Stimulated activated naive CD8-positive, alpha-beta T cell treated with anti-CD3 and anti-CD28 coated beads, Interleukin-15, Interleukin-2, amounts not matched to agents 100 ng/mL and 50 ng/mL, for 24 hours (primary cell): ENCODE results near the gene ZSCAN16.
"Not testable (repeated sequence)": the region's sequence is repeated elsewhere in the genome, so short reads cannot be mapped to it uniquely, and the experiment has no call there.

Experiments
- H3K27ac Mint-ChIP-seq: one replicate; pipeline ENCODE4 v1.8.0; 2021; ENCODE audit warnings: mild to moderate bottlenecking, mixed read lengths
- H3K27me3 Mint-ChIP-seq: one replicate; pipeline ENCODE4 v1.8.0; 2021; ENCODE audit warnings: mixed read lengths
- H3K36me3 Mint-ChIP-seq: one replicate; pipeline ENCODE4 v1.8.0; 2021; ENCODE audit warnings: low read depth, mixed read lengths
- H3K4me1 Mint-ChIP-seq: one replicate; pipeline ENCODE4 v1.8.0; 2021; ENCODE audit warnings: low read depth, mixed read lengths
- H3K4me3 Mint-ChIP-seq: one replicate; pipeline ENCODE4 v1.8.0; 2021; ENCODE audit warnings: mild to moderate bottlenecking, mixed read lengths
- H3K9me3 Mint-ChIP-seq: one replicate; pipeline ENCODE4 v1.8.0; 2021; ENCODE audit warnings: mixed read lengths

Gene ZSCAN16

DNA sequence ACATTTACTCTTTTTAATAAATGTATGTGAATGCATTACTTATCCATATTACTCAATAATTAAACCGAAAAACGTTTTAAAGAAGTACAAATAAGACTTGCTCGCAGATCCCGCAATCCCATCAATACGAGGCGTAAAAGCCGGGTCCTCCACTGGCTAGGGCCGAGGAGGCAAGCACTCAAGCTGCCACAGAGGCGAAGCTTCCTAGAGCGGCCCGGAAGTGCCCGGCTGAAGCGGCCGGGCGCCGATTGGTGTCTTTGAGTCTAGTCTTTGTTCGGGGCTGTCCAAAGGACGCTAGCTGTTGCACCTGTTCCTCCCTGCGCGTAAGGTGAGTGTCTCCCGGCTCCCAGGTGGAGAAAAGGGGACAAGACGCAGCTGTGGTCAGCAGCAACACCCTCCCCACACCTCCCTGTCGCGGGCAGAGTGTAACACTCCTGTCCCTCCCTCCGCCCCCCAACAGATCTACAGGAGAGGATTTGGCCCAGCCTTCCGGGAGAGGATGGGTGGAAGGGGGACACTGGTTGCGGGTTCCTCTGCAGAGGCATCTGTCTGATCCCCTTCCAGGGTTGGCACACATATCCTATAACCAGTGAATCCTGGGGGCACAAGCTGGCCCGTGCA lies at the start of gene ZSCAN16:
Gene ZSCAN16 (plus strand): TSS at position 260 of the 621 bp plus-strand sequence. CDS start 835 bp downstream, outside the sequence.
- H3K4me3 Mint-ChIP-seq, result peak within 1 kb of the TSS; percentile 91
- peaks cover 51% of the 10 kb centered on the region for H3K36me3 Mint-ChIP-seq
- peak within 1 kb of the TSS; percentile 88 for H3K27ac Mint-ChIP-seq
- H3K27me3 Mint-ChIP-seq, result no peaks in the 10 kb centered on the region
- H3K9me3 Mint-ChIP-seq, result no peaks in the 10 kb centered on the region
- H3K4me1 Mint-ChIP-seq, result peaks cover 54% of the 10 kb centered on the region

DNA sequence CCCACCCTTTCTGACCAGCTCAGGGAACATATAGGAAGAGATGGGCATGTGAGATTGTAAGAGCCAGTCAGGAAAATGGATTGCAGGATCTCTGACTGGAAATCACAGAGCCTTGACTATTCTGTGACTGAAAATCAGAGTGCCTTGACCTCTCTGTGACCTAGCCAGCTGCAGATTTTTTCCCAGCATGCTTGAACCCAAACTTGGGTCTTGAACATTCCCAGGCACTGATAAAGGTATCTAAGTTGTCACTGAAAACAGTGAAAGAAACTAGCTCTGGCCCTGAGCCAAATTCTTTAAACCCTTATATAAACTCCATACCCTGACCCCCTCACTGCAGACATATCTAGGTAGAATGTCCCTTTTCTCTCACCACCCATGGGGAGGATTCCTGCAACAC lies 46.4 kb upstream of the ZSCAN16 start:
- Mint-ChIP-seq H3K4me1 (peaks cover 30% of the 10 kb centered on the region), H3K27me3 (no peaks in the 10 kb centered on the region), H3K27ac (no peak overlapping the region), H3K4me3 (no peak overlapping the region), H3K9me3 (peaks cover 5% of the 10 kb centered on the region), H3K36me3 (peaks cover 1% of the 10 kb centered on the region)

DNA sequence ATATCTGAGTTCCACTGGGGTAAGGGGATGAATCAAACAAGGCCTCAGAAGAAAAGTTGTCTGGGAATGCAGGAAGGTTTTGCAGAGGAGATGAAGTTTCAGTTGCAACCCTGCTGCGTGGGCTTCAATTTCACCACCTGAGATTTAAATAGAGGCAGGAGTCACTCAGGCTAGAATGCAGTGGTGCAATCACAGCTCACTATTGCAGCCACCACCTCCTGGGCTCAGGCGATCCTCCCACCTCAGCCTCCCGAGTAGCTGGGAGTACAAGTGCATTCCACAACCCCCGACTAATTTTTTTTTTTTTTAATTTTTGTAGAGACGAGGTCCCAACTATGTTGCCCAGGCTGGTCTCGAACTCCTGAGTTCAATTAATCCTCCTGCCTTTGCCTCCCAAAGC lies 45.6 kb upstream of the ZSCAN16 start:
- Mint-ChIP-seq H3K27ac (no peak overlapping the region), H3K27me3 (no peaks in the 10 kb centered on the region), H3K4me3 (peak overlapping the region; percentile 24), H3K4me1 (peaks cover 34% of the 10 kb centered on the region), H3K36me3 (peaks cover 8% of the 10 kb centered on the region), H3K9me3 (peaks cover 5% of the 10 kb centered on the region)

DNA sequence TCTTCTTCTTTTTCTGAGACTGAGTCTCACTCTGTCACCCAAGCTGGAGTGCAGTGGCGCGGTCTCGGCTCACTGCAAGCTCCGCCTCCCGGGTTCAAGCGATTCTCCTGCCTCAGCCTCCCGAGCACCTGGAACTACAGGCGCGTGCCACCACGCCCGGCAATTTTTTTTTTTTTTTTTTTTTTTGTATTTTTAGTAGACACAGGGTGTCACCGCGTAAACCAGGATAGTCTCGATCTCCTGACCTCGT lies 44.1 kb upstream of the ZSCAN16 start, which contains the start of gene ZNF165:
Gene ZNF165 (plus strand): TSS at position 188 of the 250 bp plus-strand sequence. CDS start 4,913 bp downstream, outside the sequence.
- H3K36me3 Mint-ChIP-seq, result peaks cover 18% of the 10 kb centered on the region
- not testable (repeated sequence) for H3K9me3 Mint-ChIP-seq, H3K27me3 Mint-ChIP-seq
- H3K4me1 Mint-ChIP-seq, result peaks cover 34% of the 10 kb centered on the region
- peak within 1 kb of the TSS; percentile 96 for H3K4me3 Mint-ChIP-seq
- H3K27ac Mint-ChIP-seq, result peak within 1 kb of the TSS; percentile 99

DNA sequence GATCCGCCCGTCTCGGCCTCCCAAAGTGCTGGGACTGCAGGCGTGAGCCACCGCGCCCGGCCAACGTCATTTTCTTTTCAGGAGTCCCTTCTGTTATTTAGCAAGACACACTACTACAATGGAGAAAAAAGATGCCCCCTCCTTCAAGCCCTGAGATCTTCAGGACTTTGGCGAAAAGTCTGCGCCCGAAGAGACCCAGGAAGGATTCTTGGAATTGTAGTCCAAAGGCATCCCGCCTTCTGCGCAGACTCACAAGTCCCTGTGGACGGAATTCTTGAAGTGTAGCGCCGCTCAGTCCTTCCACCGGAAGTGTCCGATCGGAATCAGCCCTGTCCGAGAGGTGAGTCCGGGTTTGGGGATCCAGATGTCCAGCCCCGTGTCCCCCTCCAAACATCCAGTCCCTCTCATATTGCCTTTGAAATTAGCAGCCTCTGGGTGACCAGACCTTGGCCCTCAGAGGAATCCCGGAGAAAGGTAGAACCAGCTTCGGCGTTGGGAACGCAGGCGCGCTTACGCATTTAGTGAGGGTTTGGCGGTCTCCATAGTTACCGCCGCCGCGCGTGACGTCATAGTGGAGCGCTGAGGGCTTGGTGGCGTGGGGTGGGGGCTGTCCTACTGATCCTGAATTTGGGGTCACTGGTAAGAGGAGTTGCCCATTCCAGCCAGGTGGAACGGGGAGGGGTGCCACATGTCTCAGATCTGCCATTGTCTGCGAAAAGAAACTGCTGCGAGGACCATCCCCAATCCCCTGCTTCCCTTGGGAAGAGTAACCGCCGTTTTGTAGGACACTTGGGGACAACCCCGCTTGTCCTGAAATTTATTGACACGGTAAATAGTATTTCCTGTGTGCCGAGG lies 43.6 kb upstream of the ZSCAN16 start:
- H3K36me3 Mint-ChIP-seq, result peaks cover 24% of the 10 kb centered on the region
- peak overlapping the region; percentile 99 for H3K27ac Mint-ChIP-seq
- H3K4me1 Mint-ChIP-seq, result peaks cover 34% of the 10 kb centered on the region
- H3K4me3 Mint-ChIP-seq, result peak overlapping the region; percentile 96
- no peaks in the 10 kb centered on the region for H3K27me3 Mint-ChIP-seq
- peaks cover 5% of the 10 kb centered on the region for H3K9me3 Mint-ChIP-seq

DNA sequence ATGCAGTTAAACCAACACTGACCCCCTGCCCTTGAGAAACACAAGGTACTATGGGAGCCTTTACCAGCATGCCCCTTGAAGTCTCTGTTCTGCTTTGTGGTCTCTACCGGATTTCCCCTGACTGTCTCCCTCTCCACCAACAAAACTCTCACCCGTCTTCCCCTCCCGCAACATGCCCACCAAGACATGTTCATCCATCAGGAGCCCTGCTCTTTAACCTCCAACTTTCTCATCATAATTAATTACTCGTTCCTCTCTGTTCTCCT lies 43.0 kb upstream of the ZSCAN16 start:
- peaks cover 5% of the 10 kb centered on the region for H3K9me3 Mint-ChIP-seq
- peak overlapping the region; percentile 99 for H3K27ac Mint-ChIP-seq
- H3K4me3 Mint-ChIP-seq, result peak overlapping the region; percentile 96
- no peaks in the 10 kb centered on the region for H3K27me3 Mint-ChIP-seq
- peaks cover 30% of the 10 kb centered on the region for H3K36me3 Mint-ChIP-seq
- H3K4me1 Mint-ChIP-seq, result peaks cover 34% of the 10 kb centered on the region

DNA sequence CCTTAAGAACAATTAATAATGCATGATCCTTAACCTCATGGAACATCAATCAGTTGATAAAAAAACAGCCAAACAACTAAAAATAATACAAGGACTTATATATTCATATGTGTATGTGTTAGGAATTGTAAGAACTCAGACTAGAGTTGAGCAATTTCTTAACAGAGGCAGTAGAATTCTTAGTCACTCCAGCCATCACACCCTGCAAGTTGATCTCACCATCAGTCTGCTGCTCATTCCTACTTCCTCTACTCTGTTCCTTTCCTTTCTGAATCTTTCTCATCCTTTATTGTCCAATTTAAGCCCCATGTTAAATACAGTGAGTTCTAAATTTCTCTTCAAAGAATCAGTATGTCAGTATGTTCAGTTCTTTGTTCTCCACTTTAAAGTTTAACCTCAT lies 41.5 kb upstream of the ZSCAN16 start:
- H3K4me1 Mint-ChIP-seq, result peaks cover 34% of the 10 kb centered on the region
- no peak overlapping the region for H3K27ac Mint-ChIP-seq
- no peaks in the 10 kb centered on the region for H3K27me3 Mint-ChIP-seq
- H3K4me3 Mint-ChIP-seq, result peak overlapping the region; percentile 96
- peaks cover 10% of the 10 kb centered on the region for H3K9me3 Mint-ChIP-seq
- H3K36me3 Mint-ChIP-seq, result peaks cover 41% of the 10 kb centered on the region

DNA sequence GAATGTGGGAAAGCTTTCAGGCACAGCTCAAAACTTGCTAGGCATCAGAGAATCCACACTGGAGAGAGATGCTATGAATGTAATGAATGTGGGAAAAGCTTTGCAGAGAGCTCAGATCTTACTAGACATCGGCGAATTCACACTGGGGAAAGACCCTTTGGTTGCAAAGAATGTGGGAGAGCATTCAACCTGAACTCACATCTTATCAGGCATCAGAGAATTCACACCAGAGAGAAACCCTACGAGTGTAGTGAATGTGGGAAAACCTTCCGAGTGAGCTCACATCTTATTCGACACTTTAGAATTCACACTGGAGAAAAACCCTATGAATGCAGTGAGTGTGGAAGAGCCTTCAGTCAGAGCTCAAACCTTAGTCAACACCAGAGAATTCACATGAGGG lies 35.4 kb upstream of the ZSCAN16 start:
- peaks cover 32% of the 10 kb centered on the region for H3K9me3 Mint-ChIP-seq
- no peaks in the 10 kb centered on the region for H3K4me1 Mint-ChIP-seq
- H3K27me3 Mint-ChIP-seq, result peaks cover 6% of the 10 kb centered on the region
- H3K4me3 Mint-ChIP-seq, result no peak overlapping the region
- peaks cover 71% of the 10 kb centered on the region for H3K36me3 Mint-ChIP-seq
- H3K27ac Mint-ChIP-seq, result no peak overlapping the region

DNA sequence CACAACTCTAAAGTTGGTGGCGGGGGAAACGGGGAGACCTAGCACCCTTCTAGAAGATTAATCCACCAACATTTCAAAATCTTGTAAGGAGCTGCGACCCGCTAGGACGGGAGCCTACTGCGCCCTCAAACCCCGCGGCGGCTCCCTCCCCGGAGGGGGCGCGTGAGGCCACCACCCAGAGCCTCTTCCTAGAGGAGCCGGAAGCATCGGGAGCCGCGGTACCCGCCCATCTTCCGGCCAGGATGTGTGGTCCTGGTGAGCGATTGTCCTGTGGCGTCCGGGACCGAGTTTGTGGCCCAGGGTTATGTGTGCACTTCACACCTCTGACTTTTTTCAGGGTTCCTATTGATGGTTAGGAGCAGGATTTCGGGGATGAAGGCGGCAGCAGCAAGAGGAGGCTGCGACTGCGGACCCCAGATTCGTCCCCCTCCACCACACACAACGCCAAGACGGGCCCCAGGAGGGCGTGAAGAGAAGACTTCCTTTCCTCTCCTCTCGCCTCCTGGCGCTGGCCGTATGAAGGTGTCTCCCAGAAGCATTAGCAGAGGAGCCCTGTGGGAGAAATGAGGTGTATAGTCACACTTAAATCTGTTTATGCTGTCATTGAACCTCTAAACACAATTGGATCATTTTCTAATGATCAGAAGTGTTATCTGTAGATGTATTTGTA lies 33.4 kb upstream of the ZSCAN16 start:
- H3K4me1 Mint-ChIP-seq, result no peaks in the 10 kb centered on the region
- peaks cover 55% of the 10 kb centered on the region for H3K36me3 Mint-ChIP-seq
- H3K27ac Mint-ChIP-seq, result no peak overlapping the region
- H3K27me3 Mint-ChIP-seq, result peaks cover 6% of the 10 kb centered on the region
- peaks cover 32% of the 10 kb centered on the region for H3K9me3 Mint-ChIP-seq
- H3K4me3 Mint-ChIP-seq, result peak overlapping the region; percentile 25

DNA sequence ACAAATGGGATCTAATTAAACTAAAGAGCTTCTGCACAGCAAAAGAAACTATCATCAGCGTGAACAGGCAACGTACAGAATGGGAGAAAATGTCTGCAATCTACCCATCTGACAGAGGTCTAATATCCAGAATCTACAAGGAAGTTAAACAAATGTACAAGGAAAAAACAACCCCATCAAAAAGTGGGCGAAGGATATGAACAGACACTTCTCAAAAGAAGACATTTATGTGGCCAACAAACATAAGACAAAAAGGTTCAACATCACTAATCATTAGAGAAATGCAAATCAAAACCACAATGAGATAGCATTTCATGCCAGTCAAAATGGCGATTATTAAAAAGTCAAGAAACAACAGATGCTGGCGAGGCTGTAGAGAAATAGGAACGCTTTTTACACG lies 22.2 kb upstream of the ZSCAN16 start:
- H3K4me3 Mint-ChIP-seq, H3K9me3 Mint-ChIP-seq, H3K36me3 Mint-ChIP-seq, H3K27ac Mint-ChIP-seq: not testable (repeated sequence)
- H3K27me3 Mint-ChIP-seq, result peaks cover 12% of the 10 kb centered on the region
- peaks cover 11% of the 10 kb centered on the region for H3K4me1 Mint-ChIP-seq

DNA sequence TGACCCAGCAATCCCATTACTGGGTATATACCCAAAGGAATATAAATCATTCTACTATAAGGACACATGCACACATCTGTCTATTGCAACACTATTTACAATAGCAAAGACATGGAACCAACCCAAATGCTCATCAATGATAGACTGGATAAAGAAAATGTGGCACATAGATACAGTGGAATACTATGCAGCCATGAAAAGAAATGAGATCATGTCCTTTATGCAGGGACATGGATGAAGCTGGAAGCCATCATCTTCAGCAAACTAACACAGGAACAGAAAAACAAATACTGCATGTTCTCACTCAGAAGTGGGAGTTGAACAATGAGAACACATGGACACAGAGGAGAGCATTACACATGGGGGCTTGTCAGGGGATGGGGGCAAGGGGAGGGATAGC lies 21.7 kb upstream of the ZSCAN16 start:
- H3K4me3 Mint-ChIP-seq, H3K9me3 Mint-ChIP-seq, H3K36me3 Mint-ChIP-seq, H3K27ac Mint-ChIP-seq: not testable (repeated sequence)
- Mint-ChIP-seq H3K4me1 (peaks cover 11% of the 10 kb centered on the region), H3K27me3 (peaks cover 12% of the 10 kb centered on the region)

DNA sequence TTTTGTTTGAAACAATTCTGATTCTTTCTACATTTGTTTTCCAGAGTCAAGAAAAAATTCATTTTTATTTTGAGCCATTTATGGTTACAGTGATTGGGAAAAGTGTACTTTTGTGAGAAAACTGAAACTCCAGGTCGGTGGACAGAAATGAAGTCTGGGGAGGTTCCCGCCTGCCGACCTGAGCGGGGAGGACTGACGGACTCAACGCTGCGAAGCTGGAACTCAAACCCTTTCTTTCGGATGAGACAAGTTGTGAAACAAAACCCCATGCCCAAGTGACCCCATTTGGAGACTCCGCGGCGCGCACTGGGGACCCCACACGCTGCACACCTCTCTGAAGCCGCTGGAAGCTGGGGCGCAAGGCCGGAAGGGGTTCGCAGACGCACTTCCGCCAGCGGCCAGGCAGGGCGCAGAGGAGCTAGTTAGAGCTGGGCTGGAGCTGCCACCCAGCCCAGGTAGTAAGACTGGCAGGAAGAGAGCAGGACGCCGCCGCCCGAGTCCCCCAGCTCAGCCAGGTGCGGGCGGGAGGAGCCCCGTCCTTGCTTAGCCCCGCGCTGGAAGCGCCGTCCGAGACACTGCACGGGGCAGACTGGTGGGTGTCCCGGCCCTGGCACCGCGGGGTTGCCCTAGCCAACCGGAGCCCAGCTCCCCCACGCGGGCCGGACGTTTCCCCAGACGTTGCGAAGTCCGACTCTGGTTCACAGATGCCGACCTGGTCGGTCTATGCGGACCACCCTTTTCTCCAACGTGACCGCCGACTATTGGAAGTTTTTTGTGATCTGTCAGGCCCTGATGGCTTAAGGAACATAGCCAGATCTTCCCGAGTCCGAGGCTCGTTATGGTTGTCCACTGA lies 19.8 kb upstream of the ZSCAN16 start:
- H3K27me3 Mint-ChIP-seq, result peaks cover 10% of the 10 kb centered on the region
- H3K4me1 Mint-ChIP-seq, result peaks cover 11% of the 10 kb centered on the region
- H3K27ac Mint-ChIP-seq, result peak overlapping the region; percentile 94
- peaks cover 5% of the 10 kb centered on the region for H3K9me3 Mint-ChIP-seq
- H3K36me3 Mint-ChIP-seq, result no peaks in the 10 kb centered on the region
- H3K4me3 Mint-ChIP-seq, result peak overlapping the region; percentile 88

DNA sequence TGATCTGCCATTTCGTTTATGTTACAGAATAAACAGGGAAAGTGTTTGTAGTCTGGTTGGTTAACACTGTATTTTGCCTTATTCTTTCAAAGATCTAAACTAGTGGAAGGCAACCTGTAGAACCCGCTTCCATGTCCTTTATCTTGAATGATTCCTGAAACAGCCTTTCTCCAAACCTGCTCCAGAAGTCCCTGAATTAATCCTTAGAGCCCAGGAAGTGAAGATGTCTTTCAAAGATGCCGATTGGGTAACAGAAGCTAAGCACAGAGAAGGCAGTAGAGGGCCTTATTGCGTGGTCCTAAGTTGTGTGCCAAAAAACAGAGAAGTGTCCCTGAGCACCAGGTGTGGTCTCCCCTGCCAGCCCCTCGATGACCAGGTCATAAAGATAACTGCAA lies 19.2 kb upstream of the ZSCAN16 start:
- peaks cover 5% of the 10 kb centered on the region for H3K9me3 Mint-ChIP-seq

DNA sequence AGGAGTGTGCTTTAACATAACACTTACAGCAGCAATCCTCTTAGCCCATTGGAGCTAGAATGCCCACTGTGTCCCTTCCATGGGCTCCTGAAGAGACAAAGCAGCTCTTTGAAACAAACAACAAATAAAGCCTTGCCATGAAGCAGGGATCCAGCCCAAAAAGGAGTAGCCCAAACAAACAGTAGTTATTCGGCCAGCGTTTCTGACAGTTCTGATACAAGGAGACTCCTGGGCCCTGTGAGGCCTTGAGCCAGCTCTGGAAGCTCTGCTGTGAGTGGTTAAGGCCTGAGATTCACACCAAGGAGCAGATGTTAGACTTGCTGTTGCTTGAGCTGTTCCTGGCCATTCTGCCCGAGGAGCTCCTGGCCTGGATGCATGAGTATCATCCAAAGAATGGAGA lies 16.9 kb upstream of the ZSCAN16 start:
- H3K4me1 Mint-ChIP-seq, result peaks cover 11% of the 10 kb centered on the region

More for the DNA sequence above, 19.2 kb upstream of the ZSCAN16 start:
- Mint-ChIP-seq H3K27ac (peak overlapping the region; percentile 50), H3K4me3 (peak overlapping the region; percentile 88), H3K36me3 (no peaks in the 10 kb centered on the region), H3K4me1 (peaks cover 11% of the 10 kb centered on the region), H3K27me3 (peaks cover 4% of the 10 kb centered on the region)

DNA sequence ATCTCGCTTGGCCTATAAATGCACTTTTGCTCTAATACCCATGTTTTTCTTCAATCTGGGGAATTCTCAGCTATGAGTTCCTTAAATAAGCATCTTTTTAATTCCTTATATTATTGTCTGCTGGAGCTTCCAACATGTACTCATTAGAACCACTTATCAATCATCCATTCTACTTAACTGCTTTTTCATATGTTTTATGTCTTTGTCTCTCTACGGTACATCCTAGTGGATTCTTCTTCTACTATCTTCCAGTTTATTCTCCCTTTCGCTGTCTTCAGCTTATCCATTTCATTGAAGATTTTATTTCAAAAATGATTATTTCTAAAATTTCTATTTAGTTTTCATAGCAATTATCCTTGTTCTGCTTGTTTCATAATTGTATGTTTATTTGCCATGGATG lies 12.4 kb upstream of the ZSCAN16 start:
- no peaks in the 10 kb centered on the region for H3K4me1 Mint-ChIP-seq
- no peak overlapping the region for H3K27ac Mint-ChIP-seq
- H3K27me3 Mint-ChIP-seq, result no peaks in the 10 kb centered on the region
- H3K36me3 Mint-ChIP-seq, result peaks cover 24% of the 10 kb centered on the region
- no peaks in the 10 kb centered on the region for H3K9me3 Mint-ChIP-seq
- no peak overlapping the region for H3K4me3 Mint-ChIP-seq

More for the DNA sequence above, 16.9 kb upstream of the ZSCAN16 start:
- H3K27ac Mint-ChIP-seq, result no peak overlapping the region
- no peaks in the 10 kb centered on the region for H3K27me3 Mint-ChIP-seq
- peaks cover 4% of the 10 kb centered on the region for H3K9me3 Mint-ChIP-seq
- no peak overlapping the region for H3K4me3 Mint-ChIP-seq
- no peaks in the 10 kb centered on the region for H3K36me3 Mint-ChIP-seq
